ENCODE data around the gene KCNJ6.

- TF ChIP-seq FOXK2 (IDR thresholded peaks at IDR 0.05) (no peak), EZH2 (IDR thresholded peaks at IDR 0.05; ENCODE audit: borderline replicate concordance, control insufficient read depth, low read depth, low read length) (no peak), TCF12 (IDR thresholded peaks at IDR 0.05; ENCODE audit: low read depth, low read length) (no peak), NR2C2 (IDR thresholded peaks at IDR 0.05; ENCODE audit: borderline replicate concordance, control insufficient read depth, insufficient read length, low read depth) (no peak)
Observed at GRCh38 chr21:37742532-37742931, 173.7 kb downstream of the KCNJ6 start.

Measured in GM12878 (cell line).